ENCODE measurements around the gene DYRK1A.
"Not testable (repeated sequence)": the region's sequence is repeated elsewhere in the genome, so short reads cannot be mapped to it uniquely, and the experiment has no call there.

DYRK1A gene

DNA sequence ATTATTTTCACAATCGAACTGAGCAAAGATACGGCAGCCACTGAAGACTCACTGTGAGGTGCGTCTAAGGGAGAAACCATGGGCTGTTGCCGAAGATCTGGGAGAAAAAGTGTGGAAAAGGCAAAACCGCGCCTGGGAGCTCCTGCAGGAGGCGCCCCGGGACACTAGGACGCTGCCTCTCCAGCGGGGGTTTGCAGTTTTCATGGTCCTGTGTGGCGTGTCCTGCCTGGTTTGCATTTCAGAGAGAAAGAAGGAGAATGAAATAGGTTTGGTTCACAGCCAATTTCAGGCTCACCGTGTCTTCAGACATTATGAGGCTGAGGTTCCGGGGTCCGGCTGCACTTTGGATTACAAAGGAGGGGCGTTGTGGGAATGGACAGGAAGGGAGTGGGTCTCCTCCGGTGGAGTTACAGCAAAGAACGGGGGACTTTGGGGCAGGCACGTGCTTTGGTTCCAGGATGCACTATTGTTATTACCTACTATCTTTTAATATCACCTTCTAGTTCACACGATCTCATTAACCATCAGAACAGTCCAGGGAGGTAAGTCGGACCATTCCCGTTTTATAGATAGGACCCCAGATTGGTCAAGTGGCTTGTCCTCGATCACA, 179.8 kb downstream of the DYRK1A start:
- Histone ChIP-seq H3K36me3 (ENCODE audit: low read depth) (no peaks in the 10 kb centered on the region), H3K27me3 (ENCODE audit: insufficient read depth, poor library complexity, severe bottlenecking) (no peaks in the 10 kb centered on the region), H3K9me3 (ENCODE audit: severe bottlenecking) (peaks cover 5% of the 10 kb centered on the region), H3K27ac (ENCODE audit: poor library complexity, severe bottlenecking) (no peak overlapping the region), H3K4me3 (ENCODE audit: severe bottlenecking) (no peak overlapping the region), H3K4me1 (ENCODE audit: insufficient read depth, poor library complexity, severe bottlenecking) (peaks cover 14% of the 10 kb centered on the region)
- DNase-seq (ENCODE audit: low spot score) (no peak), ATAC-seq (ENCODE audit: low read depth) (0 out of 3 replicates have a peak, but pooled peaks have one; percentile 10)
- TF ChIP-seq, protein P1, sequence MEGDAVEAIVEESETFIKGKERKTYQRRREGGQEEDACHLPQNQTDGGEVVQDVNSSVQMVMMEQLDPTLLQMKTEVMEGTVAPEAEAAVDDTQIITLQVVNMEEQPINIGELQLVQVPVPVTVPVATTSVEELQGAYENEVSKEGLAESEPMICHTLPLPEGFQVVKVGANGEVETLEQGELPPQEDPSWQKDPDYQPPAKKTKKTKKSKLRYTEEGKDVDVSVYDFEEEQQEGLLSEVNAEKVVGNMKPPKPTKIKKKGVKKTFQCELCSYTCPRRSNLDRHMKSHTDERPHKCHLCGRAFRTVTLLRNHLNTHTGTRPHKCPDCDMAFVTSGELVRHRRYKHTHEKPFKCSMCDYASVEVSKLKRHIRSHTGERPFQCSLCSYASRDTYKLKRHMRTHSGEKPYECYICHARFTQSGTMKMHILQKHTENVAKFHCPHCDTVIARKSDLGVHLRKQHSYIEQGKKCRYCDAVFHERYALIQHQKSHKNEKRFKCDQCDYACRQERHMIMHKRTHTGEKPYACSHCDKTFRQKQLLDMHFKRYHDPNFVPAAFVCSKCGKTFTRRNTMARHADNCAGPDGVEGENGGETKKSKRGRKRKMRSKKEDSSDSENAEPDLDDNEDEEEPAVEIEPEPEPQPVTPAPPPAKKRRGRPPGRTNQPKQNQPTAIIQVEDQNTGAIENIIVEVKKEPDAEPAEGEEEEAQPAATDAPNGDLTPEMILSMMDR (IDR thresholded peaks at IDR 0.05; ENCODE audit: poor library complexity, severe bottlenecking), result no peak

DNA sequence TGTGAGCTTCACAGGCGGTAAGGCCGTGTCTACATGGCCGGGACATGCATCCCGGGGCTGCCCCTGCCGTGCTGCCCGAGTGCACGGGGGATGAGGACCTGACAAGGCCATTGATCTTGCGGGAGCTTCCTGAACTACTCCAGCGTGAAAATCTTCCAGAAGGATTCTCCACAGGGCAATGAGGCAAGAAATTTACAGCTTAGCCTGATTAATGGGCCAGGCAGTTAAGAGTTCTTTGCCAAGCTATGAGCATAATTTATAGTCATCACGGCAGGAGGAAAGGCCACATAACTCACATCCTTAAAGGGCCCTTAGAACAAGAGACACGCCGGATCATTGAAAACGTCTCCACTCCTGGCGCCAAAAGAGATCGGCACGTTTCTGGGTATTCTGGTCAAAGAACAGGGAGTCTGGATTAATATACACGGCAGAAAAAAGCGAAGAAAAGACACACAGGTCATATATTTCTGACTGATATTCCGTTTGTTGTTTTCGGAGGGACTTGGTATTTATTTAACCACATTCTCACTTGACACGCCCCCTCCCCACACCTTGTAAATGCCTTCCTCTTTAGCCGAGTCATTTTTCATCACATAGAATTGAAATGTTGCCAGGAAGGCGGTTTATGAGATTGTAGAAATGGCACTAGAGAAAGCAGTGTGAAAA, 180.5 kb downstream of the DYRK1A start:
- Histone ChIP-seq H3K27ac (ENCODE audit: poor library complexity, severe bottlenecking) (no peak overlapping the region), H3K36me3 (ENCODE audit: low read depth) (no peaks in the 10 kb centered on the region), H3K4me1 (ENCODE audit: insufficient read depth, poor library complexity, severe bottlenecking) (peaks cover 14% of the 10 kb centered on the region), H3K9me3 (ENCODE audit: severe bottlenecking) (peaks cover 5% of the 10 kb centered on the region), H3K27me3 (ENCODE audit: insufficient read depth, poor library complexity, severe bottlenecking) (no peaks in the 10 kb centered on the region), H3K4me3 (ENCODE audit: severe bottlenecking) (no peak overlapping the region)
- ATAC-seq (ENCODE audit: low read depth) (peak; percentile 72), DNase-seq (ENCODE audit: low spot score) (no peak)
- TF ChIP-seq, protein P1 (IDR thresholded peaks at IDR 0.05; ENCODE audit: poor library complexity, severe bottlenecking), result no peak

GRCh38 chr21:37547615-37548200, 181.1 kb downstream of the DYRK1A start:
- Histone ChIP-seq H3K27ac (ENCODE audit: poor library complexity, severe bottlenecking) (no peak overlapping the region), H3K27me3 (ENCODE audit: insufficient read depth, poor library complexity, severe bottlenecking) (no peaks in the 10 kb centered on the region), H3K4me1 (ENCODE audit: insufficient read depth, poor library complexity, severe bottlenecking) (peaks cover 14% of the 10 kb centered on the region), H3K9me3 (ENCODE audit: severe bottlenecking) (peaks cover 3% of the 10 kb centered on the region), H3K4me3 (ENCODE audit: severe bottlenecking) (no peak overlapping the region), H3K36me3 (ENCODE audit: low read depth) (no peaks in the 10 kb centered on the region)
- DNase-seq (ENCODE audit: low spot score) (no peak), ATAC-seq (ENCODE audit: low read depth) (no peak)
- TF ChIP-seq, protein P1 (IDR thresholded peaks at IDR 0.05; ENCODE audit: poor library complexity, severe bottlenecking), result no peak

DNA sequence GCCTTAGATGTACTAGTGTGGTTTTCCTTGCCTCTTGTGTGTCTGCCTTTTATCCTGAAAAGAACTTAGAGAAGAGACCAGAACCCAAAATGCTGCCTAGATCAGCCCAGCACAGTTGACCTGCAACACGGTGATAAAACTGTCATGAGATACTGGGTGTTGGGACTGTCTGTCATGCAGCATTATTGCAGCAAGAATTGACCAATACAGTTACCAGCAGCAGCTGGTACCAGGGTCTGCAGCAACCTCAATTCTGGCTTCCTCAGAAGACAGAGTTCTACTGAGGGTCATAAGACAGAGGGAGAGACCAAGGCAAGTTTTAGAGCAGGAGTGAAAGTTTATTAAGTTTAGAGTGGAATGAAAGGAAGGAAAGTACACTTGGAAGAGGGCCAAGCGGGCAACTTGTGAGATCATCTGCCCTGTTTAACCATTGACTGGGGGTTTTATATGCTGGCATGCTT, 182.0 kb downstream of the DYRK1A start:
- Histone ChIP-seq H3K4me3 (ENCODE audit: severe bottlenecking) (no peak overlapping the region), H3K4me1 (ENCODE audit: insufficient read depth, poor library complexity, severe bottlenecking) (peaks cover 14% of the 10 kb centered on the region), H3K27me3 (ENCODE audit: insufficient read depth, poor library complexity, severe bottlenecking) (no peaks in the 10 kb centered on the region), H3K36me3 (ENCODE audit: low read depth) (no peaks in the 10 kb centered on the region), H3K9me3 (ENCODE audit: severe bottlenecking) (no peaks in the 10 kb centered on the region), H3K27ac (ENCODE audit: poor library complexity, severe bottlenecking) (no peak overlapping the region)
- TF ChIP-seq, protein P1 (IDR thresholded peaks at IDR 0.05; ENCODE audit: poor library complexity, severe bottlenecking), result no peak
- DNase-seq (ENCODE audit: low spot score) (no peak), ATAC-seq (ENCODE audit: low read depth) (no peak)

DNA sequence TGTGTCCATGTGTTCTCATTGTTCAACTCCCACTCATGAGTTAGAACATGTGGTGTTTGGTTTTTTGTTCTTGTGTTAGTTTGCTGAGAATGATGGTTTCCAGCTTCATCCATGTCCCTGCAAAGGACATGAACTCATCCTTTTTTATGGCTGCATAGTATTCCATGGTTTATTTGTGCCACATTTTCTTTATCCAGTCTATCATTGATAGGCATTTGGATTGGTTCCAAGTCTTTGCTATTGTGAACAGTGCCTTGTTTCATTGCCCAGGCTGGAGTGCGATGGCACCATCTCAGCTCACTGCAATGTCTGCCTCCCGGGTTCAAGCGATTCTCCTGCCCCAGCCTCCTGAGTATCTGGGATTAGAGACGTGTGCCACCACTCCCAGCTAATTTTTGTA, 183.2 kb downstream of the DYRK1A start:
- H3K4me3 ChIP-seq (ENCODE audit: severe bottlenecking); H3K27me3 ChIP-seq (ENCODE audit: insufficient read depth, poor library complexity, severe bottlenecking); ATAC-seq (ENCODE audit: low read depth); H3K9me3 ChIP-seq (ENCODE audit: severe bottlenecking); H3K27ac ChIP-seq (ENCODE audit: poor library complexity, severe bottlenecking); DNase-seq (ENCODE audit: low spot score); H3K36me3 ChIP-seq (ENCODE audit: low read depth): not testable (repeated sequence)
- H3K4me1 ChIP-seq (ENCODE audit: insufficient read depth, poor library complexity, severe bottlenecking), result peaks cover 14% of the 10 kb centered on the region

Measured in RWPE2 (cell line).